DOHH2 (cell line): Measurements from ENCODE around the gene PLXNA1.

Experiments
- EZH2phosphoT487 ChIP-seq: fragments of 200-600 bp; sonication (generic); IDR thresholded peaks from 2 replicates; pipeline ENCODE4 v1.6.1; 2017; ENCODE audit warnings: borderline replicate concordance, mild to moderate bottlenecking, antibody characterized with exemption, low read length, moderate library complexity, mixed read lengths
- TF ChIP-seq, protein P1 (sequence below): fragments of 200-600 bp; sonication (generic); IDR thresholded peaks from one replicate; pipeline ENCODE4 v1.5.1; 2014; ENCODE audit warnings: antibody characterized with exemption, mild to moderate bottlenecking, low read depth, low read length; ENCODE audit not compliant: poor library complexity, severe bottlenecking

DNA sequence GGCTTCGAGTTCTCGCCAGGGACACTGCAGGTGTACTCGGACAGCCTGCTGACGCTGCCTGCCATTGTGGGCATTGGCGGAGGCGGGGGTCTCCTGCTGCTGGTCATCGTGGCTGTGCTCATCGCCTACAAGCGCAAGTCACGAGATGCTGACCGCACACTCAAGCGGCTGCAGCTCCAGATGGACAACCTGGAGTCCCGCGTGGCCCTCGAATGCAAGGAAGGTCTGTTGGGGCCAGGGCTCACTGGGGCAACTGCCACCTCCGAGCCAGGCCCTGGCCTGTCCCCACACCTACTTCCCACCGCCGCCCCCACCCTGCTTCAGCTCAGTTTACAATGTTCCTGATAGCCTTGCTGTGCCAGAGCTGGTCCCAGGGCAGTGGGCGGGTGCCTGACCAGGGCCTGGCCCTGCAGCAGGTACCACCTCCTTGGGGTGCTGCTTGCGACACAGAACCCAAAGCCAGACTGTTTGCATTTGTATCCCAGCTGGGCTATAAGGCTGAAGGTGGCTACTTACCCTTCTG is 35.5 kb downstream of the PLXNA1 start:
- TF ChIP-seq, protein P1, sequence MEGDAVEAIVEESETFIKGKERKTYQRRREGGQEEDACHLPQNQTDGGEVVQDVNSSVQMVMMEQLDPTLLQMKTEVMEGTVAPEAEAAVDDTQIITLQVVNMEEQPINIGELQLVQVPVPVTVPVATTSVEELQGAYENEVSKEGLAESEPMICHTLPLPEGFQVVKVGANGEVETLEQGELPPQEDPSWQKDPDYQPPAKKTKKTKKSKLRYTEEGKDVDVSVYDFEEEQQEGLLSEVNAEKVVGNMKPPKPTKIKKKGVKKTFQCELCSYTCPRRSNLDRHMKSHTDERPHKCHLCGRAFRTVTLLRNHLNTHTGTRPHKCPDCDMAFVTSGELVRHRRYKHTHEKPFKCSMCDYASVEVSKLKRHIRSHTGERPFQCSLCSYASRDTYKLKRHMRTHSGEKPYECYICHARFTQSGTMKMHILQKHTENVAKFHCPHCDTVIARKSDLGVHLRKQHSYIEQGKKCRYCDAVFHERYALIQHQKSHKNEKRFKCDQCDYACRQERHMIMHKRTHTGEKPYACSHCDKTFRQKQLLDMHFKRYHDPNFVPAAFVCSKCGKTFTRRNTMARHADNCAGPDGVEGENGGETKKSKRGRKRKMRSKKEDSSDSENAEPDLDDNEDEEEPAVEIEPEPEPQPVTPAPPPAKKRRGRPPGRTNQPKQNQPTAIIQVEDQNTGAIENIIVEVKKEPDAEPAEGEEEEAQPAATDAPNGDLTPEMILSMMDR: no peak
- no peak for TF ChIP-seq EZH2phosphoT487
